Activated CD4-positive, alpha-beta memory T cell treated with anti-CD3 and anti-CD28 coated beads, Interleukin-2, amount 10 ng/mL, durations not matched to agents 7 days and 5 days (primary cell): Measurements from ENCODE around the gene IGFL2. TPM values are rescaled to one million over a fixed set of nuclear protein-coding genes. Genes with fewer than 3 reads are reported as not detected.
"Not testable (repeated sequence)": the region's sequence is repeated elsewhere in the genome, so short reads cannot be mapped to it uniquely, and the experiment has no call there.

ENCODE experiments used
- CTCF ChIA-PET: fragments of 350-600 bp; sonication (Branson Sonifier 250); formaldehyde crosslinking; loops from one replicate; lab custom pipeline; 2021; ENCODE audit warnings: antibody characterized with exemption, inconsistent platforms; lab: Charles Lee
- POLR2A ChIA-PET: fragments of 350-600 bp; sonication (Branson Sonifier 250); formaldehyde crosslinking; loops from one replicate; lab custom pipeline; 2021; ENCODE audit warnings: antibody characterized with exemption; lab: Charles Lee
- DNase-seq: peaks from one replicate; pipeline ENCODE4 v3.0.0-alpha.2; 2020
- H3K27ac Mint-ChIP-seq: one replicate; pipeline ENCODE4 v1.8.0; 2021; ENCODE audit warnings: mild to moderate bottlenecking, mixed read lengths
- H3K27me3 Mint-ChIP-seq: one replicate; pipeline ENCODE4 v1.8.0; 2021; ENCODE audit warnings: mixed read lengths
- H3K36me3 Mint-ChIP-seq: one replicate; pipeline ENCODE4 v1.8.0; 2021; ENCODE audit warnings: low read depth, mixed read lengths
- H3K4me1 Mint-ChIP-seq: one replicate; pipeline ENCODE4 v1.8.0; 2021; ENCODE audit warnings: mixed read lengths
- H3K4me3 Mint-ChIP-seq: one replicate; pipeline ENCODE4 v1.8.0; 2021; ENCODE audit warnings: mild to moderate bottlenecking, mixed read lengths
- H3K9me3 Mint-ChIP-seq: one replicate; pipeline ENCODE4 v1.8.0; 2021; ENCODE audit warnings: mixed read lengths
- total RNA-seq, 2 experiments: library from RNA; stranded (reverse); gene quantifications; one replicate each; pipeline ENCODE4 v1.2.3, GENCODE V29; 2021

IGFL2 gene
- total RNA-seq, 2 experiments from 2014 or later, result not detected

DNA sequence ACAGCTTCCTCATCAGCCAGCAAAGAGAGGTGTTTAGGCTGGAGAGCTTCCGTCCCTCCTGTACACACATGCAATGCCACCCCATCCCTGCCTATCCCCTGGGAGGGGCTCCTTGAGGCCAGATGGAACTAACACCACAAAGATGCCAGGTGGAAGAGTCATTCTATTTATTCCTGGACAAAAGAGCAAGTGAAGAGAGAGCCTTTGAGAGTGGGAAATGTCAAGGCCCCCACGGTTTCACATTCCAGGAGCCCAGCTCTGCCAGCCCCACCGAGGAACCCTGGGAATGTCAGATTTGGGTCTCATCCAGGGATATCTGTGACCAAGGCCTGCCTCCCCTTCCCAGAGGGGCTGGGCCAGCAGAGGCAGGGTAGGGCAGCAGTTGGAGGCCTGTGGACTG lies 50.7 kb downstream of the IGFL2 start:
- no peak for DNase-seq
- H3K27ac Mint-ChIP-seq, result no peak overlapping the region
- H3K27me3 Mint-ChIP-seq, result peaks cover 51% of the 10 kb centered on the region
- H3K4me1 Mint-ChIP-seq, result no peaks in the 10 kb centered on the region
- H3K36me3 Mint-ChIP-seq, result no peaks in the 10 kb centered on the region
- ChIA-PET CTCF (no interaction called here), POLR2A (no interaction called here)
- no peak overlapping the region for H3K4me3 Mint-ChIP-seq
- H3K9me3 Mint-ChIP-seq, result no peaks in the 10 kb centered on the region

DNA sequence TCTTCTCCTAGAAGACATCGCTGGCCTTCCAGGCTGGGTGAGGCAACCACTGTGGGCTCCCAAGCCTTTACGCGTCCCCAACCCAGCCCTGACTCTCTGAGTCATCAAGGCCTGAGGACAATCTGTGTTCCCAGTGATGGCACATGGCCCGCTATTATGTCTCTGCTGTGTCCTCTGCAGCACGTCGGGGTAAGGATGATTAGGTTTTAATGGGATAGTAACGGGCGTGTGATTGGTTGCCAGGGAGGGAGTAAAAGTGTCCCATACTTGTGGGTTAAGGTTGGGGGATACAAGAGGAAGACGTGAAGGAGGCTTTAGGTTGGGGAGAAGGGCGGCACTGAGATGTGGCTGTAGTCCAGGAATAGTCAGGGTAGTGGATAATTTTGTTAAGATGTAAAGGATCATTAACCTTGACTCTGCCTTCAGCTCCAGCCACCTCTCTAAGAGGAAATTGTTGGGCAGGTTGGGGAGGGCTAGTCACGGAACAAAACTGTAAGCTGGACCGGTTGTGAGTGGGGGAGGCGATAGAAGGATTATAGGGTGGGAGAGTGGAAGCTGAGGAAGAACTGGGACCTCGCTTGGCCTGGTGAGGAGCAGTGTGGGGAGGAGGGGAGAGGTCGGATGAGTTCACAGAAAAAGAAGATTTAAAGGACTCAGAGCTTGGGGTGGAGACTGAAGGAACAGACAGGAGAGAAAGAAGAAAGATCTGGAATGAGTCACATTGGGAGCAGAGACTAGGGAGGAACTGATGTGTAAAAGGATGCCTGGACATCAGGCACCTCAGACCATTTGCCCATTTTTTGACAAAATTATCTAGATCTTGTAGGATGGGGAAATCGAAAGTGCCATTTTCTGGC lies 53.6 kb downstream of the IGFL2 start:
- H3K27me3 Mint-ChIP-seq, result peaks cover 46% of the 10 kb centered on the region
- no peak overlapping the region for H3K27ac Mint-ChIP-seq
- DNase-seq, result no peak
- no peaks in the 10 kb centered on the region for H3K36me3 Mint-ChIP-seq
- CTCF ChIA-PET, result no interaction called here
- no peaks in the 10 kb centered on the region for H3K4me1 Mint-ChIP-seq
- POLR2A ChIA-PET, result no interaction called here
- H3K9me3 Mint-ChIP-seq, result no peaks in the 10 kb centered on the region
- no peak overlapping the region for H3K4me3 Mint-ChIP-seq

DNA sequence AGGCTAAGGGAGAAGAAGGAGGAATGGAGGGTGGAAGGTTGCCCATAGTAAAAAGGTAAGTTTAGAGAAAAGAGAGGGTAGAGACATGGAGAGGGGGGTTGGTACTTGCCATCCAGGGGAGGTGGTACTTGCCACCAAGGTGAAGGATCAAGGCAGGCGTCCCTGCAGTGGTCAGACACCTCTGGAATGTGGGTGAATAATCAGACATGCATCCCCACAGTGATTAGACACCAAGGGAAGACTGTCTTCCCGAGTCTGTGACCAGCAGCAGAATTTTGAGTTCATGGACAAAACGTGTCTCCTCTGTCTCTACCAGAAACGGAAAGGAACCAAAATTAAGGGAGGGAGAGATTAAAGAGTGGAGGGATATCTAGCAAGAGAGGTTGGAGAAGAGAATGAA lies 54.4 kb downstream of the IGFL2 start:
- CTCF ChIA-PET, result no interaction called here
- POLR2A ChIA-PET, result no interaction called here
- Mint-ChIP-seq H3K4me3 (no peak overlapping the region), H3K9me3 (no peaks in the 10 kb centered on the region), H3K27me3 (peaks cover 38% of the 10 kb centered on the region), H3K27ac (no peak overlapping the region), H3K36me3 (no peaks in the 10 kb centered on the region), H3K4me1 (no peaks in the 10 kb centered on the region)
- no peak for DNase-seq

DNA sequence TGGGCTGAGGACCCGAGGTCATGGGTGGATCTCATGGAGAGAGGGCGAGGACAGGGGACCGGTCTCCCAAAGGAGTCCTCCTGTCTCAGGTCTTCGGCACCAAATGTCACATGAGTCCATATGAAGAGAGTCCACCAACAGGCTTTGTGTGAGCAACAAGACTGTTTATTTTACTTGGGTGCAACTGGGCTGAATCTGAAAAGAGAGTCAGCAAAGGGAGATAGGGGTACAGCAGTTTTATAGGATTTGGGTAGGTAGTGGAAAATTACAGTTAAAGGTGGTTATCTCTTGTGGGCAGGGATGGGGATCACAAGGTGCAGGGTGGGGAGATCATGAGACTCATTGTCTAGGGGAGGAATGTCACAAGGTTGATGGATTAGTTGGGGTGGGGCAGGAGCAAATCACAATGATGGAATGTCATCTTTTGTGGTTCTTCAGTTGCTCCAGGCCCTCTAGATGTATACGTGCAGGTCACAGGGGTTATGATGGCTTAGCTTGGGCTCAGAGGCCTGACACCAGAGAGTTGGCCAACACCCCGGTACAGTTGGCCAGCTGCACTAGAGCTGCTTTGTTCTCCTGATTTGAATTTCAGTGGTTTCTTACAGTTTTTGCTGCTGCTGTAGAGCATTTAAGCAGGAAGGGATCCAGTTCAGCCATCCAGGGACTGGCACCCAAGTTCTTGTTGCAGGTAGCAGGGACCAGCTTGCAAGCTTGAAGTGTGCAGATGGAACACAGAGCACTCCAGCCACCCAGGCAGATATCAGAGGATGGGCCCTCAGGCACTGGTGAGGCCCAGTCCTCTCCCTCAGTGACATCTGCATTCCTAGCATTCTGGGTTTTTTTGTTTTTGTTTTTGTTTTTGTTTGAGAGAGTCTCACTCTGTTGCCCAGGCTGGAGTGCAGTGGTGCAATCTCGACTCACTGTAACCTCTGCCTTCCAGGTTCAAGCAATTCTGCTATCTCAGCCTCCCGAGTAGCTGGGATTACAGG lies 55.1 kb downstream of the IGFL2 start:
- CTCF ChIA-PET, result interaction anchor here (0.5 kb wide), 1 partner anchor 234 kb away, joined by 3 read pairs; no protein-coding TSS in a partner anchor
- no peaks in the 10 kb centered on the region for H3K4me1 Mint-ChIP-seq
- no peak overlapping the region for H3K27ac Mint-ChIP-seq
- H3K36me3 Mint-ChIP-seq, result no peaks in the 10 kb centered on the region
- no peak overlapping the region for H3K4me3 Mint-ChIP-seq
- H3K9me3 Mint-ChIP-seq, result no peaks in the 10 kb centered on the region
- H3K27me3 Mint-ChIP-seq, result peaks cover 38% of the 10 kb centered on the region
- no peak for DNase-seq
- POLR2A ChIA-PET, result no interaction called here

DNA sequence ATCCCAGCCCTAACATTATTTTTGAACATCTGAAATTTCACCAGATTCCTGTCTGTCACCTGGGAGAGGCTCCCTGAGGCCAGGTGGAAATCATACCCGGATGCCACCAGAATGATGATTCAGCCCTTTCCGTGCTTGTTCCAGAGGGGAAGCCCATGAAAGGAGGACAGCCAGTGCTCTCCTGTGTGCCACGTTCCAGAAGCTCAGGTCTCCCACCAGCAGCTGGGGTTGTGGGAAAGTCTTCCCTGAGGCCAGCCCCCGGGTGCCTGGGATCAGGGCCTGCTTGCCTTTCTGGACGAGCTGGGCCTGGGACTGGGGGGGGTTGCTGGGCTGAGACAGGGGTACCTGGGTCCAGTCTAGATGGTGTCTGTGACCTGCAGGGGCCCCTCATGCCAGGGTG lies 56.0 kb downstream of the IGFL2 start:
- Mint-ChIP-seq H3K4me1 (peaks cover 4% of the 10 kb centered on the region), H3K4me3 (no peak overlapping the region), H3K27me3 (peaks cover 38% of the 10 kb centered on the region), H3K36me3 (no peaks in the 10 kb centered on the region), H3K9me3 (no peaks in the 10 kb centered on the region), H3K27ac (no peak overlapping the region)
- POLR2A ChIA-PET, result no interaction called here
- DNase-seq, result no peak
- CTCF ChIA-PET, result interaction anchor here (1.1 kb wide), 1 partner anchor 61 kb away, joined by 3 read pairs; no protein-coding TSS in a partner anchor

DNA sequence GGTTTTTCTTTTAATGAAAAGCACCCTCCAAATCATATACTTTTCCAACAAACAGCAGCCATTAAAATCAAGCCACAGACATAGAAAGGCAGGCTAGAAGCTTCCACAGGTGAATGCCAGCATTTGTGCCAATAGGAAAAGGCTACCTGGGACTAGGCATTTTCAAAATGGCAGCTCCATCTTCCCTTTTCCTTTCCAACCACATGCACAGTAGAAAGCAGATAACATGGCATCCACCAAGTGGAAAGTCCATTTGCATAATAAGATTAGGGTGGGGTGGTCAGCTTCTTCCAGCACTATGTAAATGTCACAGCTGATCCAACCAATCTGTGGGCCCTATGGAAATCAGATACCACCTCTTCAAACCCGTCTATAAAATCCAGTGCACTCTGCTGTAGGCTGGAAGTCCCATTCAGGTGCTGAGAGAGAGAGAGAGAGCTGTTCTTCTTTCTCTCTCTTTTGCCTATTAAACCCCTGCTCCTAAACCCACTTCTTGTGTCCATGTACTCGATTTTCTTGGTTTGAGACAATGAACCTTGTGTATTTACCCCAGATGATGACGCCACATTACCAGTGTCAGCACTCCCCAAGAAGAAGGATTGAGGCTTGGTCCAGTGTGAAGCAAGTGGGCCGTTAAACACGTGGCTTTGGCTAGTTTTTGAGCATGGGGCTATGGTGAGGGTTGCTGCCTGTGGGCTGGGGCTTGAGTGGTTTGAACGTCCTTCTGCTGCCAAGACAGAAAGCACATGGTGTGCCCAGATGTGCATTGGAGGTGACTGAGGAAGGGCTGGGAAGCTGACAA lies 57.3 kb downstream of the IGFL2 start:
- peaks cover 6% of the 10 kb centered on the region for H3K4me1 Mint-ChIP-seq
- no peak overlapping the region for H3K4me3 Mint-ChIP-seq
- ChIA-PET POLR2A (no interaction called here), CTCF (no interaction called here)
- DNase-seq, result no peak
- H3K9me3 Mint-ChIP-seq, result no peaks in the 10 kb centered on the region
- H3K27me3 Mint-ChIP-seq, result peaks cover 49% of the 10 kb centered on the region
- H3K36me3 Mint-ChIP-seq, result no peaks in the 10 kb centered on the region
- no peak overlapping the region for H3K27ac Mint-ChIP-seq

DNA sequence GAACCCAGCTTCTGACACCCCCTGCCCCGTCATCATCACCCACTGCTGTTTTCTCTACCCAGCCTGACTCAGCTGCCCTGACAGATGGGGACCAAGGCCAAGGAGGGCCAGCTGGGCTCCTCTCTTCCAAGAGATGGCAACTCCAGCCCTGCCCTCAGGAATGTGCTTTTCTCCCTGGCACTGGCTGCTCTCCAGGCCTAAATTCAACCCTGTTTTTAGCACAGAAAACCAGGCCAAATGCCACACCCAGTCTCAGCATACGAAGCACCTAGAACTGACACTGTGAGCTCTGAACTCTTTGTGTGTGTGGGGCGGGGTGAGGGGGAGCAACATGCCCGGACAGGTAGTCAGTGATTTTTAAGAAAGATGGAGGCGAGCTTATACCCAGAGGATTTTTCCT lies 58.1 kb downstream of the IGFL2 start:
- CTCF ChIA-PET, result no interaction called here
- no peak overlapping the region for H3K27ac Mint-ChIP-seq
- no peak overlapping the region for H3K4me3 Mint-ChIP-seq
- POLR2A ChIA-PET, result no interaction called here
- H3K27me3 Mint-ChIP-seq, result peaks cover 48% of the 10 kb centered on the region
- peaks cover 6% of the 10 kb centered on the region for H3K4me1 Mint-ChIP-seq
- no peaks in the 10 kb centered on the region for H3K9me3 Mint-ChIP-seq
- DNase-seq, result no peak
- H3K36me3 Mint-ChIP-seq, result no peaks in the 10 kb centered on the region

DNA sequence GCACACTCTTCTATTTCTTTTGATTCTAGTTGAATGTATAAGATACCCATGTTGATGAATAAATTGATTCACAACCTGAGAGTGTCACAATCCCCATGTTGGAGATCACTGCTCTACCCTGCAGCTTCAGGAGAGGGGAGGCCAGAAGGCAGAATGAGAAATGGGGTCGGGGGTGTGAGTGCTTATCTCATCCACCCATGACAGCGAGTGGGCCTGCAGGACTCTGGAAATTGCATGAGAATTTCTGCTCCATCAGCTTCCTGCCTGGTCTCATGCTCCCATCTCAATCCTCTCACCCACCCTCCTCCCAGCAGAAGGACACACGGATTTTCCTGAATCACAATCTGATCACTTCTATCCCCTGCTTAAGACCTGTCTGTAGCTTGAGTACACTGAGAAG lies 58.6 kb downstream of the IGFL2 start:
- peaks cover 44% of the 10 kb centered on the region for H3K27me3 Mint-ChIP-seq
- peaks cover 6% of the 10 kb centered on the region for H3K4me1 Mint-ChIP-seq
- H3K9me3 Mint-ChIP-seq, result no peaks in the 10 kb centered on the region
- ChIA-PET POLR2A (no interaction called here), CTCF (no interaction called here)
- H3K4me3 Mint-ChIP-seq, result no peak overlapping the region
- no peaks in the 10 kb centered on the region for H3K36me3 Mint-ChIP-seq
- DNase-seq, result no peak
- no peak overlapping the region for H3K27ac Mint-ChIP-seq

DNA sequence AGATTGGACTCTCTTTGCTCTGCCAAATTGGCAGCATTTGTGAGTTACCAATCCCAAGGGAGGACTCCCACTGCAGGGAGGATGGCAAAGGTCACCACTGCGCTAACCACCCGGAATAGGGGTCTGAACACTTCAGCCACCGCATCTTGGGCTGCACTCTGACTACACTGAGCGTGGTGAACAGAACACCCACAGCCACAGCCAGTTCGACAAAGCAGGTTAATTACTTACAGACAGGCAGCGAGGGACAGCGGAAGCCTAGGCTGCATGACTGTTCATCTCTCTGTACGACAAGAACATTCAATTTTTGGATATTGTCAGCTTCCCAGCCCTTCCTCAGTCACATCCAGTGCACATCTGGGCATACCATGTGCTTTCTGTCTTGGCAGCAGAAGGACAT lies 59.8 kb downstream of the IGFL2 start:
- H3K4me3 Mint-ChIP-seq, H3K9me3 Mint-ChIP-seq, H3K27ac Mint-ChIP-seq, H3K4me1 Mint-ChIP-seq, CTCF ChIA-PET, DNase-seq, H3K36me3 Mint-ChIP-seq, POLR2A ChIA-PET: not testable (repeated sequence)
- H3K27me3 Mint-ChIP-seq, result peaks cover 32% of the 10 kb centered on the region

DNA sequence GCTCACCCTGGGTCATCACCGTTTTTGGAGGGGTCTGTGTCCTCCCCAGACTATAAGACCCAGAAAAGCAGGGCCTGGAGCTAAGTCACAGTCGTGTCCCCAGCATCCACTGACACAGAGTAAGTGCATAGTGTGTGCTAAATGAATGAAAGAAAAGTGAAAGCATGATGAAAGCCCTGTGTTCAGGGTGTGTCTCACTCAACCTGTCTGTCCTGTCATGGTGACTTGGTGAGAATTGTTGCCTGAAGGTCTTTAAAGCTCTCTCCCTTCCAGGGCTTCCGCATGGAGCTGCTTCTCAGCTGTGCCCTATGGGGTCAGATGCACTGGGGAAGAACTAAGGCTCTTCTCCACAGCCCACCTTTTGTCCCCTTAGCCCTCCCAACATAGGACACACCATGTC lies 61.0 kb downstream of the IGFL2 start:
- CTCF ChIA-PET, result no interaction called here
- Mint-ChIP-seq H3K27ac (no peak overlapping the region), H3K36me3 (no peaks in the 10 kb centered on the region), H3K4me3 (no peak overlapping the region), H3K9me3 (no peaks in the 10 kb centered on the region), H3K4me1 (peaks cover 6% of the 10 kb centered on the region), H3K27me3 (peaks cover 36% of the 10 kb centered on the region)
- POLR2A ChIA-PET, result no interaction called here
- no peak for DNase-seq

DNA sequence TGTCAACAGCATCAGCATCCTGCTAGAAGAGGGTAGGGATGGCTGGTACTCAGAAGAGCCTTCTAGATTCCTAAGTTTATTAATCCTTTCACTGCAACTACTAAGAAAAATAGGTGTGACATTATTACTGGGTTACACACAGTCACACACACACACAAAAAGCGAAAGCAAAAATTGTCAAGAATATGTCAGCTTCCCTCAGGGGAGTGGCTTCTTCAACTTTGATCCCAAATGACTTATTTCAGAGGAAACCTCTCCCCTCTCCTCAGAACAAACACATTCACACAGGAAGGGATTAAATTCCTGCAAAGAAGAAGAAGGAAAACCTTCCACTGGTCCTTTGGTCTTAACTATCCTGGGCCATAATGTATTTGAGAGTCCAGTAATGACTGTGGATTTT lies 61.4 kb downstream of the IGFL2 start:
- CTCF ChIA-PET, result no interaction called here
- no peak overlapping the region for H3K4me3 Mint-ChIP-seq

DNA sequence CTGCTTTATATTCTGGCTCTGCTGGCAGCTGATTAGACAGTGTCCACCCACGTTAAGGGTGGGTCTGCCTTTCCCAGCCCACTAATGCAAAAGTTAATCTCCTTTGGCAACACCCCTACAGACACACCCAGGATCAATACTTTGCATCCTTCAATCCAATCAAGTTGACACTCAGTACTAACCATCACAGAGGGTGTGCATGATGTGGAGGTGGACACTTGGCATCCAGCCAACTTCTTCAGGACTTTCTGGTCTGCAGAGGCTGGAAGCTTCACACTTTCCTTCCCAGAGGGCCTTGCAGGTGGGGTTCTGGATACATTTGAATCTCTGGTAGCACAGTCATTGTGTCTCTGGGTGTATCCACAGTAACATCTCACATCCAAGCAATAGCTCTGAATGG lies 62.6 kb downstream of the IGFL2 start:
- CTCF ChIA-PET, result no interaction called here
- Mint-ChIP-seq H3K4me3 (no peak overlapping the region), H3K36me3 (no peaks in the 10 kb centered on the region), H3K4me1 (peaks cover 6% of the 10 kb centered on the region), H3K27me3 (peaks cover 31% of the 10 kb centered on the region), H3K27ac (no peak overlapping the region), H3K9me3 (no peaks in the 10 kb centered on the region)
- POLR2A ChIA-PET, result no interaction called here
- no peak for DNase-seq

More for the DNA sequence above, 61.4 kb downstream of the IGFL2 start:
- POLR2A ChIA-PET, result no interaction called here
- Mint-ChIP-seq H3K27ac (no peak overlapping the region), H3K4me1 (peaks cover 6% of the 10 kb centered on the region), H3K36me3 (no peaks in the 10 kb centered on the region), H3K27me3 (peaks cover 36% of the 10 kb centered on the region), H3K9me3 (no peaks in the 10 kb centered on the region)
- no peak for DNase-seq
